A673 (cell line): Measurements from ENCODE around the gene ZIC5. TPM values are rescaled to one million over a fixed set of nuclear protein-coding genes. Genes with fewer than 3 reads are reported as not detected.

Experiments used
- BruUV-seq: library from RNA; stranded (reverse); fragments of 400-500 nt; replicated peaks from 2 replicates; lab custom pipeline; 2021; lab: Mats Ljungman, UMichigan
- CTCF ChIA-PET: fragments of 300-600 bp; sonication (Branson Sonifier 250); formaldehyde crosslinking; loops from one replicate; lab custom pipeline; 2022; ENCODE audit warnings: antibody characterized with exemption; lab: Charles Lee
- POLR2A ChIA-PET: fragments of 300-600 bp; sonication (Branson Sonifier 250); formaldehyde crosslinking; loops from one replicate; lab custom pipeline; 2022; ENCODE audit warnings: antibody characterized with exemption; ENCODE audit not compliant: low non-redundant PET; lab: Charles Lee
- DNase-seq: peaks from one replicate; pipeline ENCODE4 v3.0.0-alpha.2; 2015; ENCODE audit warnings: low spot score
- H3K27ac ChIP-seq: fragments of 200-600 bp; sonication (generic); 2 replicates; pipeline ENCODE4 v1.5.1; 2016; ENCODE audit warnings: mixed run types, low read depth, mild to moderate bottlenecking, mixed read lengths, antibody characterized with exemption, low read length; ENCODE audit not compliant: poor library complexity, severe bottlenecking
- H3K27me3 ChIP-seq: fragments of 200-600 bp; sonication (generic); replicated peaks from 2 replicates; pipeline ENCODE4 v1.6.1; 2017; ENCODE audit warnings: mixed run types, low read depth, mild to moderate bottlenecking, mixed read lengths, antibody characterized with exemption, low read length; ENCODE audit not compliant: insufficient read depth, poor library complexity
- H3K36me3 ChIP-seq: fragments of 200-600 bp; sonication (generic); 2 replicates; pipeline ENCODE4 v1.6.1; 2016; ENCODE audit warnings: mixed run types, mild to moderate bottlenecking, mixed read lengths, antibody characterized with exemption, low read length; ENCODE audit not compliant: insufficient read depth, poor library complexity, severe bottlenecking
- H3K4me1 ChIP-seq: fragments of 200-600 bp; sonication (generic); 2 replicates; pipeline ENCODE4 v1.6.1; 2017; ENCODE audit warnings: mixed run types, mild to moderate bottlenecking, mixed read lengths, antibody characterized with exemption, low read length; ENCODE audit not compliant: insufficient read depth, poor library complexity, severe bottlenecking
- H3K4me3 ChIP-seq: fragments of 200-600 bp; sonication (generic); 2 replicates; pipeline ENCODE4 v1.5.1; 2016; ENCODE audit warnings: low read depth, mixed run types, mild to moderate bottlenecking, mixed read lengths, low read length; ENCODE audit not compliant: poor library complexity, severe bottlenecking
- H3K9me3 ChIP-seq: fragments of 200-600 bp; sonication (generic); 2 replicates; pipeline ENCODE4 v1.6.1; 2016; ENCODE audit warnings: mixed run types, low read depth, mild to moderate bottlenecking, mixed read lengths, antibody characterized with exemption, low read length; ENCODE audit not compliant: poor library complexity, severe bottlenecking
- CTCF ChIP-seq: fragments of 300-800, 200-600 bp; sonication (generic); conservative IDR thresholded peaks from 2 replicates; pipeline ENCODE4 v1.5.1; 2017; ENCODE audit warnings: low read depth, mild to moderate bottlenecking, antibody characterized with exemption, low read length, moderate library complexity, mixed read lengths
- EZH2 ChIP-seq: fragments of 200-600 bp; sonication (generic); IDR thresholded peaks from 2 replicates; pipeline ENCODE4 v1.6.1; 2017; ENCODE audit warnings: borderline replicate concordance, low read depth, mild to moderate bottlenecking, mixed read lengths, antibody characterized with exemption, low read length; ENCODE audit not compliant: poor library complexity, severe bottlenecking
- intact Hi-C: fragments of 100-400 bp; cut with micrococcal nuclease; formaldehyde crosslinking; loops from one replicate; pipeline ENCODE4 v1.10.0; 2022; ENCODE audit not compliant: unreplicated experiment
- total RNA-seq: library from RNA; stranded (reverse); gene quantifications from 2 replicates; pipeline ENCODE4 v1.2.3, GENCODE V29; 2021

The ZIC5 gene
- total RNA-seq, 1 experiment from 2014 or later: 25.2 TPM

- peaks cover 47% of the 10 kb centered on the region for H3K4me1 ChIP-seq
- no TSS peak for BruUV-seq
- peaks cover 54% of the 10 kb centered on the region for H3K36me3 ChIP-seq
Measured at GRCh38 chr13:99987154-99988019, 15.8 kb upstream of the ZIC5 start.

GRCh38 chr13:99986741-99987140 is 15.2 kb upstream of the ZIC5 start:
- Histone ChIP-seq H3K4me1 (peaks cover 40% of the 10 kb centered on the region), H3K9me3 (no peaks in the 10 kb centered on the region), H3K27ac (peak overlapping the region; percentile 96), H3K27me3 (no peaks in the 10 kb centered on the region), H3K4me3 (peak overlapping the region; percentile 95), H3K36me3 (peaks cover 56% of the 10 kb centered on the region)
- peak; percentile 82 for DNase-seq
- intact Hi-C loops: loop anchor here (2.0 kb wide), 2 partner anchors 18 to 312 kb away; no protein-coding TSS in a partner anchor
- ChIA-PET CTCF (interaction anchor here (1.5 kb wide), 1 partner anchor 249 kb away, joined by 4 read pairs; no protein-coding TSS in a partner anchor), POLR2A (interaction anchor here (0.6 to 0.7 kb wide), 3 partner anchors 312 to 530 kb away, joined by 3 to 9 read pairs (median 3); no protein-coding TSS in a partner anchor)
- TF ChIP-seq EZH2 (no peak), CTCF (no peak)
- BruUV-seq: TSS peak; percentile 14

More at GRCh38 chr13:99987154-99988019, 15.8 kb upstream of the ZIC5 start:
- POLR2A ChIA-PET: interaction anchor here (0.6 to 0.7 kb wide), 2 partner anchors 311 to 530 kb away, joined by 3 to 9 read pairs; no protein-coding TSS in a partner anchor
- Histone ChIP-seq H3K9me3 (no peaks in the 10 kb centered on the region), H3K27ac (peak overlapping the region; percentile 96), H3K4me3 (peak overlapping the region; percentile 95), H3K27me3 (no peaks in the 10 kb centered on the region)
- no peak for TF ChIP-seq EZH2
- TF ChIP-seq CTCF: 0 out of 2 replicates have a peak, but pooled peaks have one; percentile 19
- intact Hi-C loops: loop anchor here (2.0 kb wide), 2 partner anchors 19 to 311 kb away; no protein-coding TSS in a partner anchor
- CTCF ChIA-PET: interaction anchor here (0.9 to 1.5 kb wide), 2 partner anchors 248 to 329 kb away, joined by 3 to 4 read pairs; no protein-coding TSS in a partner anchor
- DNase-seq: peak; percentile 83

GRCh38 chr13:99985886-99986527 is 14.4 kb upstream of the ZIC5 start:
- TSS peak; percentile 26 for BruUV-seq
- no peaks in the 10 kb centered on the region for H3K9me3 ChIP-seq
- peaks cover 56% of the 10 kb centered on the region for H3K36me3 ChIP-seq
- intact Hi-C loops: loop anchor here (2.0 kb wide), 2 partner anchors 17 to 313 kb away; no protein-coding TSS in a partner anchor
- CTCF ChIA-PET: no interaction called here
- TF ChIP-seq CTCF (no peak), EZH2 (no peak)
- POLR2A ChIA-PET: interaction anchor here (0.7 kb wide), 1 partner anchor 514 kb away, joined by 3 read pairs; no protein-coding TSS in a partner anchor
- H3K4me1 ChIP-seq: peaks cover 33% of the 10 kb centered on the region
- peak overlapping the region; percentile 95 for H3K4me3 ChIP-seq
- H3K27me3 ChIP-seq: no peaks in the 10 kb centered on the region
- H3K27ac ChIP-seq: peak overlapping the region; percentile 96
- DNase-seq: peak; percentile 66
